HL-60/S4 treated with phorbol 12-myristate 13-acetate at 8.2 ng/mL for 4 days and 3 days (cell line): ENCODE measurements around the gene COL18A1.
"Not testable (repeated sequence)": the region's sequence is repeated elsewhere in the genome, so short reads cannot be mapped to it uniquely, and the experiment has no call there.

Experiments
- in situ Hi-C: fragments of 300-500 bp; cut with MboI; formaldehyde crosslinking; loops from 2 replicates; pipeline ENCODE4 v1.15.0; 2022; ENCODE audit warnings: low sequenced_read_pairs

COL18A1 gene

GRCh38 chr21:45367402-45368351, 37.3 kb upstream of the COL18A1 start:
- in situ Hi-C loops, result no loop called here

GRCh38 chr21:45369018-45369417, 35.9 kb upstream of the COL18A1 start:
- in situ Hi-C loops, result not testable (repeated sequence)

- in situ Hi-C loops, result no loop called here
Measured at GRCh38 chr21:45370575-45370974, 34.4 kb upstream of the COL18A1 start.

GRCh38 chr21:45371081-45371480, 33.9 kb upstream of the COL18A1 start:
- in situ Hi-C loops, result no loop called here

- in situ Hi-C loops, result no loop called here
Measured at GRCh38 chr21:45371655-45372054, 33.3 kb upstream of the COL18A1 start.

- in situ Hi-C loops, result no loop called here
Measured at GRCh38 chr21:45372732-45373355, 32.1 kb upstream of the COL18A1 start.

GRCh38 chr21:45373991-45374816, 30.8 kb upstream of the COL18A1 start:
- in situ Hi-C loops, result no loop called here

- in situ Hi-C loops, result no loop called here
Measured at GRCh38 chr21:45374826-45375455, 30.0 kb upstream of the COL18A1 start.

GRCh38 chr21:45376459-45377324, 28.3 kb upstream of the COL18A1 start:
- in situ Hi-C loops, result no loop called here

GRCh38 chr21:45377325-45377709, 27.6 kb upstream of the COL18A1 start:
- in situ Hi-C loops, result no loop called here

GRCh38 chr21:45377866-45378257, 27.1 kb upstream of the COL18A1 start:
- in situ Hi-C loops, result no loop called here

- in situ Hi-C loops, result no loop called here
Measured at GRCh38 chr21:45378258-45378966, 26.6 kb upstream of the COL18A1 start.

- in situ Hi-C loops, result no loop called here
Measured at GRCh38 chr21:45379171-45379900, 25.6 kb upstream of the COL18A1 start.

- in situ Hi-C loops, result no loop called here
Measured at GRCh38 chr21:45379901-45380330, 25.0 kb upstream of the COL18A1 start.

- in situ Hi-C loops, result no loop called here
Measured at GRCh38 chr21:45380566-45380965, 24.4 kb upstream of the COL18A1 start.

GRCh38 chr21:45381036-45381787, 23.8 kb upstream of the COL18A1 start:
- in situ Hi-C loops, result no loop called here

GRCh38 chr21:45381865-45382696, 22.9 kb upstream of the COL18A1 start:
- in situ Hi-C loops, result no loop called here
